ENCODE results near the gene BAHCC1.

DNA sequence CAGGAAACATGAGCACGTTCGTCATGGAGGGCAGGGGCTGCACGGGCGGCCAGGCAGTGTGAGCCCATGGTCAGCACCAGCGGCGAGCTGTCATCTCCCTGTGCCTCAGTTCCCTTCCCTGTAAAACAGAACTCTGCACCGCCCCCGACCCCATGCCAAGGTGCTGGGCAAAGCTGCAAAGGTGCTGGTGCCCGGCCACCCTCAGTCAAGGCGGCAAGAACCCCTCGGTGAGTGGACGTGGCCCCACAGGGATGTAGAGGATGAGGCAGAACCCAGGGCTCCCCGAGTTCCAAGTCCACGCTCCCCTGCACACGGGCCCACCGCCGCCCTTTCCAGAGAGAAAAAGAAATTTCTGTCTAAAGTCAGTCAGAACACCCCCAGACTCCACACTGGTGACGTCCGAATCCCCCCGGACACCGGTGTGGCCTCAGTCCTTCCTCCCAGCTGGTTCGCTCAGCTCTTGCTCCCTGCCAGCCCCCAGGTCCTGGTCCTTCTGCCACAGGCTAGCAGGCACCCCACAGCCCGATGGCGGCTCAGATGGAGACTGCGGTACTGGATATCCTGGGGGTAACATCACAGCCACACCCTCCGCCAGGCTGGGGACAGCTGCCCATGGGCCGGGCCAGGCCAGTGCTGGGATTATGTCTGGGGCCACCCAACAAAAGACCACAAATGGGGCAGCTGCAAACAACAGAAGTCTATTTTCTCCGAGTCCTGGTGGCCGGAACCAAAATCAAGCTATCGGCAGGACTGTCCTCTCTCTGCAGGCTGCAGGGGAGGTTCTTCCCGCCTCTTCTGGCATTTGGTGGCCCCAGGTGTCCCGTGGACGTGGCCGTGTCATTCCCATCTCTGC lies 14.4 kb upstream of the BAHCC1 start:
- TF ChIP-seq, protein P1, sequence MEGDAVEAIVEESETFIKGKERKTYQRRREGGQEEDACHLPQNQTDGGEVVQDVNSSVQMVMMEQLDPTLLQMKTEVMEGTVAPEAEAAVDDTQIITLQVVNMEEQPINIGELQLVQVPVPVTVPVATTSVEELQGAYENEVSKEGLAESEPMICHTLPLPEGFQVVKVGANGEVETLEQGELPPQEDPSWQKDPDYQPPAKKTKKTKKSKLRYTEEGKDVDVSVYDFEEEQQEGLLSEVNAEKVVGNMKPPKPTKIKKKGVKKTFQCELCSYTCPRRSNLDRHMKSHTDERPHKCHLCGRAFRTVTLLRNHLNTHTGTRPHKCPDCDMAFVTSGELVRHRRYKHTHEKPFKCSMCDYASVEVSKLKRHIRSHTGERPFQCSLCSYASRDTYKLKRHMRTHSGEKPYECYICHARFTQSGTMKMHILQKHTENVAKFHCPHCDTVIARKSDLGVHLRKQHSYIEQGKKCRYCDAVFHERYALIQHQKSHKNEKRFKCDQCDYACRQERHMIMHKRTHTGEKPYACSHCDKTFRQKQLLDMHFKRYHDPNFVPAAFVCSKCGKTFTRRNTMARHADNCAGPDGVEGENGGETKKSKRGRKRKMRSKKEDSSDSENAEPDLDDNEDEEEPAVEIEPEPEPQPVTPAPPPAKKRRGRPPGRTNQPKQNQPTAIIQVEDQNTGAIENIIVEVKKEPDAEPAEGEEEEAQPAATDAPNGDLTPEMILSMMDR (IDR thresholded peaks at IDR 0.05; ENCODE audit: low read length) = no peak
- TF ChIP-seq EZH2phosphoT487 (IDR thresholded peaks at IDR 0.05; ENCODE audit: low read length) = no peak
